ENCODE data around the gene HMCES.
"Not testable (repeated sequence)": the region's sequence is repeated elsewhere in the genome, so short reads cannot be mapped to it uniquely, and the experiment has no call there.

HMCES gene

DNA sequence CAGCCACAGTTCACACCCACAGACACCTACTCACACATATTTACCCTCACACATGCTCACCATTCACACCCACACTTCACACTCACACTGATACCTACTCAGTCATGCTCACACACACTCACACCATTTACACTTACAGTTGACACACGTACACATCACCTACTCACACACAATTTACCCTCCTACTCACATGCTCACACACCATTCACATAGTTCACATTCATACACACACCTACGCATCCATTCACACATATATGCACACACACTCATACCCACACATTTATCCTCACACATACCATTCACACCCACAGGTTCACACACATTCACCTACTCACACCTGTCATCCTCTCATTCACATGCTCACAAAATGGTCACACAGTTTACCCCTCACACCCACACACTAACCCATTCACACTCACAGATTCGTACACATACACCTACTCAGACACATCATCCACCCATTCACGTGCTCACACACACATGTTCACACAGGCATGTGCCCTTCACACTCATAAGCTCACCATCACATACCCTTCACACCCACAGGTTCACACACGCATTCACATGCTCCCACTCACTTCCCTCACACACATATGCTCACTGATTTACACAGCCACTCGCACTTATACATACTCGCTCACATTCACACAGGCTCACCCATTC is 42.3 kb downstream of the HMCES start:
- no peak overlapping the region for H3K27ac ChIP-seq (ENCODE audit: low read depth, low read length)
- no peak overlapping the region for H3K4me3 ChIP-seq (ENCODE audit: low read length)
- no peaks in the 10 kb centered on the region for H3K27me3 ChIP-seq (ENCODE audit: control insufficient read depth, insufficient read depth, low read length)
- H3K9ac ChIP-seq (ENCODE audit: low read length) = no peak overlapping the region
- peaks cover 6% of the 10 kb centered on the region for H3K36me3 ChIP-seq (ENCODE audit: control insufficient read depth, insufficient read depth, low read length)
- H3K4me1 ChIP-seq (ENCODE audit: control insufficient read depth, insufficient read depth, low read length) = no peaks in the 10 kb centered on the region

- Histone ChIP-seq H3K36me3 (ENCODE audit: control insufficient read depth, insufficient read depth, low read length) (peaks cover 6% of the 10 kb centered on the region), H3K27me3 (ENCODE audit: control insufficient read depth, insufficient read depth, low read length) (no peaks in the 10 kb centered on the region), H3K27ac (ENCODE audit: low read depth, low read length) (no peak overlapping the region), H3K4me1 (ENCODE audit: control insufficient read depth, insufficient read depth, low read length) (no peaks in the 10 kb centered on the region), H3K4me3 (ENCODE audit: low read length) (no peak overlapping the region), H3K9ac (ENCODE audit: low read length) (no peak overlapping the region)
Measured at GRCh38 chr3:129321887-129322286, 43.2 kb downstream of the HMCES start.

DNA sequence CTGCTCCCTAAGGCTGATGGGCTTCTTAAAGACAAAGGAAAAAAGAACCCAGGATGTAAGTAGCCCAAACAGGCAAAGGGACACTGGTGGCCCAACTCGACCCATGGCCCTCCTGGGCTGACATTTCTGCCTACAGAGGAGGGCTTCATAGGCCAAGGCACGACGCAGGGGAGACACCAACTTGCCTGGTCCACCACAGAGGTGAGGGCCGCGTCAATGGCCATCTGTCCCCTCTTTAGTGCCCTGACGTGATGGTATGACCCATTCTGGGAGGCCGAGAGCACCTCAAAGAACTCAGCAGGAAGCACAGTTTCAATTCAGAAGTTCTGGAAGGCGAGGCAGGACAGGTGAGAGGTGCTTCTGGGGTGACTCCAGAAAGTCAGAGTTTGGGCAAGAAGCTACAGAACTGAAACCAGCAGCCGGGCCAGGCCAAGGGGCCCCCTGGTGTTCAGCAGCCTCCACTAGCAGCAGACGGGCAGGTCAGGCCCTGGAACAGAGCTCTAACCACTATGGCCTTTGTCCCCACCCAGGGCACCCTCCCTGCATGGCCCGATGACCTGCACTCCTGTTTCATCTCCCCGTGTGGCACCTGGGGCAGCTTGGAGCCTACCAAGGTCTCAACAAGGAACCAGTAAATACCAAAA is 45.1 kb downstream of the HMCES start:
- Histone ChIP-seq H3K4me3 (ENCODE audit: low read length) (no peak overlapping the region), H3K27ac (ENCODE audit: low read depth, low read length) (no peak overlapping the region), H3K9ac (ENCODE audit: low read length) (no peak overlapping the region), H3K27me3 (ENCODE audit: control insufficient read depth, insufficient read depth, low read length) (no peaks in the 10 kb centered on the region), H3K36me3 (ENCODE audit: control insufficient read depth, insufficient read depth, low read length) (peaks cover 6% of the 10 kb centered on the region), H3K4me1 (ENCODE audit: control insufficient read depth, insufficient read depth, low read length) (no peaks in the 10 kb centered on the region)

- no peaks in the 10 kb centered on the region for H3K4me1 ChIP-seq (ENCODE audit: control insufficient read depth, insufficient read depth, low read length)
- no peak overlapping the region for H3K27ac ChIP-seq (ENCODE audit: low read depth, low read length)
- H3K27me3 ChIP-seq (ENCODE audit: control insufficient read depth, insufficient read depth, low read length) = no peaks in the 10 kb centered on the region
- H3K9ac ChIP-seq (ENCODE audit: low read length) = no peak overlapping the region
- no peak overlapping the region for H3K4me3 ChIP-seq (ENCODE audit: low read length)
- H3K36me3 ChIP-seq (ENCODE audit: control insufficient read depth, insufficient read depth, low read length) = peaks cover 6% of the 10 kb centered on the region
Measured at GRCh38 chr3:129324855-129325254, 46.2 kb downstream of the HMCES start.

DNA sequence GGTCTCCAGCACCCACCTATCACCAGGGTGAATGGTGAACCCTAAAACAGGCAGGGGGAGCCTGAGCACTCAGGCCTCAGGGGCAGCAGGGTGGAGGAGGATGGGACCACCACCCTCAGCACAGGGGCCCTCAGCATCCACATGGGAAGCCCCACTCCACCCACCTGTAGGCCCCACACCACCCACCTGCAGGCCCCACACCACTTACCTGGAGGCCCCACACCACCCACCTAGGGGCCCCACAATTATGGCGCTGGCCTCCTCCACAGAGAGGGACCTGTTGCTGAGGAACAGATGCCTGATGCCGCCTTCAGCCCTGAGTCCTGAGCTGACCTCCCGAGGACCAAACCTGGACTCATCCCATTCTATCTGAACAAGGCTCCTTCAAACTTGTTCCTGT is 46.7 kb downstream of the HMCES start:
- H3K27ac ChIP-seq (ENCODE audit: low read depth, low read length) = no peak overlapping the region
- H3K9ac ChIP-seq (ENCODE audit: low read length) = no peak overlapping the region
- peaks cover 6% of the 10 kb centered on the region for H3K36me3 ChIP-seq (ENCODE audit: control insufficient read depth, insufficient read depth, low read length)
- no peak overlapping the region for H3K4me3 ChIP-seq (ENCODE audit: low read length)
- H3K4me1 ChIP-seq (ENCODE audit: control insufficient read depth, insufficient read depth, low read length) = no peaks in the 10 kb centered on the region
- no peaks in the 10 kb centered on the region for H3K27me3 ChIP-seq (ENCODE audit: control insufficient read depth, insufficient read depth, low read length)

DNA sequence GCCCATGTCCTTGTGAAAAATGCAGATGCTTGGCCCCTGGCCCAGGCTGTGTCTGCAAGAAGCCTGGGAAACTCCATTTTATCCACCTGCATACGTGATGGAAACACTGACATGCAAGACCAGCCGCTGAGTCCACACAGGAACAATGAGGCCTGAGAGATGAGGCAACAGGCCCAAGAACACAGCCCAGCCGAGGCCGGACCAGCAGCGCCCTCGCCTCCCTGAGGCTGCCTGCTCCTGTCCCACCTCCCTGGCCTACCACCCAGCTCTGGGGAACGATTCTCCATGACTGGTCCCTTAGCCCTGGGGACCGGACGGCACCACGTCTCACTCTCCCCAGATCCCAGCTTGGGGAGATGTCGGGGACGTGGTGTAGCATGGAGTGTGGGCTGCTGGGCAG is 47.5 kb downstream of the HMCES start:
- Histone ChIP-seq H3K4me1 (ENCODE audit: control insufficient read depth, insufficient read depth, low read length) (no peaks in the 10 kb centered on the region), H3K27me3 (ENCODE audit: control insufficient read depth, insufficient read depth, low read length) (no peaks in the 10 kb centered on the region), H3K27ac (ENCODE audit: low read depth, low read length) (no peak overlapping the region), H3K4me3 (ENCODE audit: low read length) (no peak overlapping the region), H3K9ac (ENCODE audit: low read length) (no peak overlapping the region), H3K36me3 (ENCODE audit: control insufficient read depth, insufficient read depth, low read length) (peaks cover under 1% of the 10 kb centered on the region)

DNA sequence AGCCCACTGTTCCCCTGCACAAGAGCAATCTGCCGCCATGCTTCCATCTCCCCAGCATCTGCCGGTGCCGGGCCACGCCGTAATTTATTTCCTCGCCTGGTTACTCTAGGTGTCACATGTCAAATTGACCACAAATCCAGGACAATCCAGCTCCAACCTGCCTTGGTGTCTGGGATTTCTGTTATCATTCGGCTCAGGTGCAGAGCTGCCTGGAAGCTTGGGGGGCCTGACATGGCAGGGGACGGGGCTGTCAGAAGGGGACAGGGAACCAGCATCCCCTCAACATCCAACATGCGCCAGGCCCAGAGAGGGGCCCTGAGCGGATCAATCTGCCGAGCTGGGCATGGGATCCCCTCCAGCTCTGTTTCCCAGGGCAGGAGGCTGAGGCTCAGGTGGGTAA is 47.9 kb downstream of the HMCES start:
- Histone ChIP-seq H3K27me3 (ENCODE audit: control insufficient read depth, insufficient read depth, low read length) (no peaks in the 10 kb centered on the region), H3K27ac (ENCODE audit: low read depth, low read length) (no peak overlapping the region), H3K4me3 (ENCODE audit: low read length) (no peak overlapping the region), H3K4me1 (ENCODE audit: control insufficient read depth, insufficient read depth, low read length) (no peaks in the 10 kb centered on the region), H3K9ac (ENCODE audit: low read length) (no peak overlapping the region), H3K36me3 (ENCODE audit: control insufficient read depth, insufficient read depth, low read length) (no peaks in the 10 kb centered on the region)

DNA sequence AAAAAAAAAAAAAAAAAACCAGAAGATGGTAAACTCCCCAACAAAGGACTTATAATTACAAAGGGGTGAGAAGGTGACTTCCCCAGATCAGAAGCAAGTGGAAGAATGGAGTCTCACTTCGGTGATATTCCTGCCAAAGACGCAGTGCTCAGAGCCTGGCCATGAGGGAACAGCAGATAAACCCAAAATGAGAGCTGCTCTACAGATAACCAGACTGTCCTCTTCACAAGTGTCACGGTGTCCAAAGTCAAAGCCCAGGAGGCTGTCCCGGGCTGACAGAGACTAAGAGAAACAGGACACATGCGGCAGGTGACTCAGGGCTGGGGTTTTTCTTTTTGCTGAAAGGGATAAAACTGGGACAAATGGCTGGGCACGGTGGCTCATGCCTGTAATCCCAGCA is 48.8 kb downstream of the HMCES start:
- no peak overlapping the region for H3K9ac ChIP-seq (ENCODE audit: low read length)
- H3K27me3 ChIP-seq (ENCODE audit: control insufficient read depth, insufficient read depth, low read length) = no peaks in the 10 kb centered on the region
- H3K27ac ChIP-seq (ENCODE audit: low read depth, low read length) = no peak overlapping the region
- no peak overlapping the region for H3K4me3 ChIP-seq (ENCODE audit: low read length)
- no peaks in the 10 kb centered on the region for H3K36me3 ChIP-seq (ENCODE audit: control insufficient read depth, insufficient read depth, low read length)
- H3K4me1 ChIP-seq (ENCODE audit: control insufficient read depth, insufficient read depth, low read length) = no peaks in the 10 kb centered on the region

DNA sequence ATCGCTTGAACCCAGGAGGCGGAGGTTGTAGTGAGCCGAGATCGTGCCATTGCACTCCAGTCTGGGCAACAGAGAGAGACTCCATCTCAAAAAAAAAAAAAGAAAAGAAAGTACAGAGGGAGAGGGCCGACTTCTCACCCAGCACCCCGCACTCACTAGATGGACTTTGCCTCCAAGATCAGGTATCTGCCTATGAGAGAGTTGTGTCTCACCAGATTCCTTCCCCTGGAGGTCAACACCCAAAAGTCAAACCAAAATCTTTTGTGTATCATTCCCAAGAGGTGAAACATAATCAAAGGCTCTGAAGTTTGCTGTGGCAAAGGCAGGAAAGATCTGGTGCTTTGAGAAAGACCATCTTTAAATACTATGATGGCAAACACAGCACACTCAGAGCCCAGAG is 51.2 kb downstream of the HMCES start:
- Histone ChIP-seq H3K9ac (ENCODE audit: low read length) (no peak overlapping the region), H3K36me3 (ENCODE audit: control insufficient read depth, insufficient read depth, low read length) (no peaks in the 10 kb centered on the region), H3K27ac (ENCODE audit: low read depth, low read length) (no peak overlapping the region), H3K27me3 (ENCODE audit: control insufficient read depth, insufficient read depth, low read length) (no peaks in the 10 kb centered on the region), H3K4me3 (ENCODE audit: low read length) (no peak overlapping the region), H3K4me1 (ENCODE audit: control insufficient read depth, insufficient read depth, low read length) (no peaks in the 10 kb centered on the region)

DNA sequence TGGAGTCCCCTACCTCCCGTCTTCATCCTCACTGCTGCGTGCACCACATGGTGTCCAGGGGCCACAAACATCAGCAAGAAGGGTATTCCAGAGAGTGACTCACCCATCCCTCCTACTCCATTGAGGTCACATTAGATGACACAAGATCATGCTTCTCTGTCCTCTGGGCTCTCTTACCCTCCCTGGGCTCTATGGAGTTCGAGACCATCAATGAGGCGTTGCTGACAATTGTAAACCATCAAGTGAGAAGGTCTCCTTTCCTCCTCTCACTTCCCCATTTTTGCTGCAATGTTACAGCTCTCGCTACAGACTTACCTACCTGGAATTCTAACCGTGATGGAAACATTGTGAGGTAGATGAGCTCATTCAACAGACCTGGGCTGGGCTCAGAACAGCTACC is 51.7 kb downstream of the HMCES start:
- no peaks in the 10 kb centered on the region for H3K36me3 ChIP-seq (ENCODE audit: control insufficient read depth, insufficient read depth, low read length)
- no peak overlapping the region for H3K9ac ChIP-seq (ENCODE audit: low read length)
- H3K27me3 ChIP-seq (ENCODE audit: control insufficient read depth, insufficient read depth, low read length) = no peaks in the 10 kb centered on the region
- H3K4me3 ChIP-seq (ENCODE audit: low read length) = no peak overlapping the region
- no peak overlapping the region for H3K27ac ChIP-seq (ENCODE audit: low read depth, low read length)
- H3K4me1 ChIP-seq (ENCODE audit: control insufficient read depth, insufficient read depth, low read length) = no peaks in the 10 kb centered on the region

DNA sequence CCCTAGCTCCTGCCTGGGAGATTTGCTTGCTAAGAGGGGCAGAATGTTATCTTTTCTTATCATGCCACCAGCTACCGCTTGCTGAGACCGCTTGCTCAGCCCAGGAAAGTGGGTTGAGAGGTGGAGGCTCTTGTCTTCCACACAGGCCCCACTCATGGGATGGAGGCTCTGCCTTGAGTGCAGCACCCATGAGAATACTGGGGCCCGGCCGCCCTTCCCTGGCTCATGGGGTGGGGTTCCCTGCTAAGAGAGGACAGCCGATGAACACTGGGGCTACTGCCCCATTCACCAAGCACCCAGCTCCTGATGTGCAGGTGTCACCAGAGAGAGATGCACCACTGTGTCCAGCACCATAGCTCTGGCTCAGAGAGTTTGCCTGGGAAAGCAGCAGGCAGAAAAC is 55.2 kb downstream of the HMCES start:
- Histone ChIP-seq H3K4me3 (ENCODE audit: low read length) (no peak overlapping the region), H3K4me1 (ENCODE audit: control insufficient read depth, insufficient read depth, low read length) (no peaks in the 10 kb centered on the region), H3K9ac (ENCODE audit: low read length) (no peak overlapping the region), H3K36me3 (ENCODE audit: control insufficient read depth, insufficient read depth, low read length) (no peaks in the 10 kb centered on the region), H3K27ac (ENCODE audit: low read depth, low read length) (no peak overlapping the region), H3K27me3 (ENCODE audit: control insufficient read depth, insufficient read depth, low read length) (no peaks in the 10 kb centered on the region)

DNA sequence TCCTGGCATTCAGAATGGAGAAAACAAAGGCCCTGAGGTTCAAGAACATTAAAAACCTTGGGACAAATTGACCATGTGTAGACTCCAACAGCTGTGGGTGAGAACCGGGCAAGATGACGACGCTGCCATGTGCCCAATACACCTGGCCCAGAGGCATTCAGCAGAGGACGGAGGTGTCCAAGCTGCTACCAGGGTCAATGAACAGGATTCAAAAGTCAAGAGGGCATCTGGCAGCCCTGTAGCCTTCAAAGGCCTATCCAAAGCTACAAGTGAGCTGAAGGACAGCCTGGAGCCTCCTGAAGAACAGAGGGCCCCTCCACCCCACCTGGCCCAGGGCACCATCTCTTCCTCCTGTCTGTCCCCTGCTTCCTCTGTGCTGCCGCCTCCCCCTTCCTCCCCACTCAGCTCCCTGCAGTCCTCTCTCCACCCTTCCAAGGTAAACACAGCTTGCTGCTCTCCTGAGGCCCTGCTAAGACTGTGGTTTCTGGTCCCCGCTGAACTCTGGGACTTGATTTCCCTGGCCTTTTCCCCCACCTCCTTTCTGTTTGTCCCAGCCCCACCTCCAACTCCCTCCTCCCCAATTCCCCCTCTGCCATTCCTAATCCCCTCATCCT is 57.5 kb downstream of the HMCES start:
- H3K9ac ChIP-seq (ENCODE audit: low read length) = no peak overlapping the region
- no peaks in the 10 kb centered on the region for H3K4me1 ChIP-seq (ENCODE audit: control insufficient read depth, insufficient read depth, low read length)
- H3K27ac ChIP-seq (ENCODE audit: low read depth, low read length) = no peak overlapping the region
- H3K36me3 ChIP-seq (ENCODE audit: control insufficient read depth, insufficient read depth, low read length) = no peaks in the 10 kb centered on the region
- no peaks in the 10 kb centered on the region for H3K27me3 ChIP-seq (ENCODE audit: control insufficient read depth, insufficient read depth, low read length)
- H3K4me3 ChIP-seq (ENCODE audit: low read length) = no peak overlapping the region

GRCh38 chr3:129337719-129338118 is 59.0 kb downstream of the HMCES start:
- not testable (repeated sequence) for H3K9ac ChIP-seq (ENCODE audit: low read length); H3K36me3 ChIP-seq (ENCODE audit: control insufficient read depth, insufficient read depth, low read length); H3K27ac ChIP-seq (ENCODE audit: low read depth, low read length); H3K4me1 ChIP-seq (ENCODE audit: control insufficient read depth, insufficient read depth, low read length); H3K4me3 ChIP-seq (ENCODE audit: low read length); H3K27me3 ChIP-seq (ENCODE audit: control insufficient read depth, insufficient read depth, low read length)

All from rectal smooth muscle tissue (tissue), 1 donor.